GM19395 (cell line): ENCODE data around the gene LHPP.

Experiments
- ATAC-seq: cut with Tn5 transposase; IDR thresholded peaks from one replicate; pipeline ENCODE4 v1.9.1; 2021; ENCODE audit warnings: mild to moderate bottlenecking, moderate library complexity; ENCODE audit not compliant: unreplicated experiment

Gene LHPP

DNA sequence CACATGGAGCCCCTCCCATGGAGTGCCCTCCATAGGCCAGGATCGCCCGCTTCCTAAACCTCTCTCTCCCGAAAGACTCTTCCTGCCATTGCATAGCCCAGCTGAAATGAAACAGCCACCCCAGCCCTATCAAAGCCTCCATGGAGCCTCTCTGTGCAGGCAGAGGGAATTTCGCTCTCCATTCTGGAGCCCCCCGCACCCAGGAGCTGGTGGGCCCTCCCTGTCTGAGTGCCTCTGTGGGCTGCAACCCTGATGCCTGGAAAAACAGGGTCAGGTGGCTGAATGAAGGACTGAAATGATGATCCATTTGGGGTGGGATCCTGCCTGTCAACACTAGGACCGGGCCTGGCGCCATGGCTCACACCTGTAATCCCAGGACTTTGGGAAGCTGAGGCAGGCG lies 176.1 kb downstream of the LHPP start:
- no peak for ATAC-seq

DNA sequence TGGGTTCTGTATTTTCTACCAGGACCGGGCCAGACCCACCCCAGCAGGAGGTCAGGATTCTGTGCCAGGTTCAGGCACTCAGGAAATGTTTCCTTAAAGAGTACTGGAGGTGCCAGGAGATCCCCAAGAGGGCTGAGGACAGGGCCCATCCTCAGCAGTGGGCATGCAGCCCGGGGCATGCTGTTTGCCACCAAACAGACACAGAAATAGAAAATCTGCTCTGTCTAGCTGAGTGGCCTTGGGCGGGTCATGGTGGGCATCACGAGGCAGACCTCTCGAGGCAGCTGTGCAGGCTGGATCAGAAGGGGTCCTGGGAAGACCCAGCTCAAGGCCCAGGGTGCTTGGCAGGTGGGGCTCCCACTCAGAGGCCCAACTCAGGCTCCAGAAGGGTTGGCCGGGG lies 177.6 kb downstream of the LHPP start:
- ATAC-seq: no peak

DNA sequence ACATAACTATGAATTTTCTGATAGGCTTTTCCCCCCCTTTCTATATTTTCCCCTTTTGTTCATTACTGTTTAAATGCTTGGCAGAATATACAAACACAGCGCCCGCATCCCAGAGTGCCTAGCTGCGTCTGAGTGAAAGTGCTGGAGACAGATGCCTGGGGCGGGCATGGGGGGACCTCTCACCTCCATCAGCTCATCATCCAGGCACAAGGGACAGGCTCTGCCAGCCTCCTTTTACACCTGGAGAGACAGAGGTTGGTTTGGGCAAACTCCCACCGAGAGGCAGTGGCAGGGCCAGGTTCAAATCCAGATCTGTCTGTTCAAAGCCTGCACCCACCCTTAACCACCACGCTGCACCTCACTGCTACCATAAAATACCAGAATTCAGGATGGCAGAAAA lies 178.0 kb downstream of the LHPP start:
- ATAC-seq: no peak

DNA sequence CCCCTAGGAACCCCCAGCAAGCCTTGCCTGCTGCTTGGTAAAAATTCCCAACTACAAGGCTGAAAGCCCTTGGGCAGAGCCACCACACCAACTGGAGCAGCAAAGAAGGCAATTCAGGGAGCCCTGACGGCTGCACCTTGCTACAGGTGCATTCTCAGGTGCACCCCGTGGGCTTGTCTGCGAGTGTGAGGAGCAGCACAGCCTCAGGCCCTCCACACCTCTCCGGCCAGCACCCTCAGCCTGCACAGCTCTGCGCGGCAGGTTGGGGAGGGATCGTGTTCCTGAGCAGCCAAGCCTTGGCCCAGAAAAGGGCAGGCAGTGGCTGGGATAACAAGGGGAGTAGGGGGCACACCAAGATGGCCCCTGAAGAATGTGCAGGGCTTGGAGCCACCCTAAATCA lies 178.4 kb downstream of the LHPP start:
- no peak for ATAC-seq

DNA sequence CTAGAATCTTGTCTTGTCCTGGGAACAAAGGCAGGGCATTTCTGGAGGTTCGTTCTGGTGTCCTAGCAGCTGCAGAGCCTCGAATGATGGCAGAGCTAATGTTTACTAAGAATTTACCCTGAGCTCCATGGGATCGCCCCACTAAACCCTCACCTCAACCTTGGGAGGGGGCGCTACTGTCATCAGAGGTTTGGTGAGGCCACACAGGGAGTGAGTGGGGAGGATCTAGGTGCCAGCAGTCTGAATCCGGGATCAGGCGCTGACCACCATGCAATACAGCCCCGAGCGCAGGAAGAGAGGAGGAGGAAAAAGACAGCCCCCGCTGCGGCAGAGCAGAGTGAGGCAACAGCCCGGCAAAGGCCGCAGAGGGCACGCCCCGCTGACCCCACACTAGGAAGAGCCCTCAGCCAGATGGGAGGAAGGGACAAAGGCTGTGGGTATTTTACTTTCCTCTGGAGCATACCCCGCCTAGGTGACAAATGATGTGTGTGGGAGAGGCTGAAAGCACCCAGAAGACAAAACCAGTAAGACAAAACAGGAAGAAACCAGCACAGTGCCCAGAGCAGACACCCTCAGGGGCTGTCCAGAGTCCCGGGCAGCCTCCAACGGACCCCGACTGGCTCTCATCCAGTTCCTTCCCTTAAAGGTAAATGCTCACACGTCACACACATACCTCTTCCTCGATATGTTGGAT lies 179.1 kb downstream of the LHPP start:
- peak; percentile 57 for ATAC-seq

DNA sequence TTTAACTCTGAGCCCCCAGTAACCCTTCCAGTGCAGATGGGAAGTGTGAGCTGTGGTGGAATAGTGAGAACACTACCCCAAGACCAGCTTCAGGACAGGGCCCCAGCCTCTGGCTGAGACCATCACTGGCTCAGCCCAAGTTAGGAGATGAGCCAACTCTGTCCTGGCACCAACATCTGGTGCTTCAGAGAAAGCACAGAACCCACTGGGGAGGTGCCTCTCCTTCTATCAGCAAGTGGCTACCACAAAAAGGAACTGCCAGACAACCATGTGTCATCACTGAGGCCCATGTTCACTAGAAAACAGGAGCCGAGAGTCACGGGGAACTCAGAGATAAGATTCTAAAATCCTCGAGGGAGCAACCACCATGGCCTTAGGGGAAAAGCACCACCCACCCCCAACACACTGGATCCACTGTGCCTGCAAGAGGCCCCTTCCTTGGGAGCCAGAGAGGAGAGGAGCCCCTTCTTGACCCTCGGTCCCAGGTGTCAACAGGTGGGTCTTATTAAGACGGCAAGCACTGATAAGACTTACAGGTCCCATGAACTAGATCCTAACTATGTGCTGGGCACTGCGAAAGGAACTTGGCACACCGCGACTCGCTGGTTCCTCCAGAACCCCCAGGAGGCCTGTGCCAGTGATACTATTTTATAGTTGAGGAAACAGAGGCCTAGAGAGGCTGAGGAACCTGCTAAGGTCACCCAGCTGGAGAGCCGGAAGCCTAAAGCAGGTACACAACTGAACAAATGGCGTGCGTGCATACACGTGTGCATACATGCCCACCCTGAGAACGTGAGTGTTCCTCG lies 179.9 kb downstream of the LHPP start:
- ATAC-seq: peak; percentile 56

DNA sequence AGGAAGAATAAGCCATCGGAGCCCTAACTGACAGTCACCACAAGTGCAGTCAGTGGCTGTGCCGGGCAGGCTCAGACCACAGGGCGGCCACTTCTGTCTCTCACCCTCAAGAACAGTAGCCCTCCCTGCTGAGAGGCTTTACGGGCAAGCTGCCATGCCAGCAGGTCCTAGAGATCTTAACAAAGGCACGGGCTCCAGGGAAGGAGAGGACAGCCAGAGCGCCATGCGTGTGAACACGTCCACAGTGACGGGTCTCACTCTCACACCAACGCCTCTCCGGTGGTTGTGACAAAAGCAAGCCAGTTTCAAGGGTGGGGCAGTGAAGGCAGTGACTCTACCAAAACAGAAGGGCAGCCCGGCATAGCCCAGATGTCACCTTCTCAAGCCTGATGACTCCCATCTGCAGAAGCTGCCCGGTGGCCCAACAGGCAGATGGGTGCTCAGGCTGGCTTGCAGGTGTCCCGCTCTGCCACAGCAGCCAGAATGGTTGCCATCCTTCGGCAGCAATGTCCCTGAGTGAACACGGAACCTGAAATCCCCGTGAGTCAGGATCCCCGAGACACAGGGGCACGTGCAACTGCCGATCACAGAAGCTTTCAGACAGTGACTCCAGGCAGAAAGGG lies 180.6 kb downstream of the LHPP start:
- no peak for ATAC-seq

DNA sequence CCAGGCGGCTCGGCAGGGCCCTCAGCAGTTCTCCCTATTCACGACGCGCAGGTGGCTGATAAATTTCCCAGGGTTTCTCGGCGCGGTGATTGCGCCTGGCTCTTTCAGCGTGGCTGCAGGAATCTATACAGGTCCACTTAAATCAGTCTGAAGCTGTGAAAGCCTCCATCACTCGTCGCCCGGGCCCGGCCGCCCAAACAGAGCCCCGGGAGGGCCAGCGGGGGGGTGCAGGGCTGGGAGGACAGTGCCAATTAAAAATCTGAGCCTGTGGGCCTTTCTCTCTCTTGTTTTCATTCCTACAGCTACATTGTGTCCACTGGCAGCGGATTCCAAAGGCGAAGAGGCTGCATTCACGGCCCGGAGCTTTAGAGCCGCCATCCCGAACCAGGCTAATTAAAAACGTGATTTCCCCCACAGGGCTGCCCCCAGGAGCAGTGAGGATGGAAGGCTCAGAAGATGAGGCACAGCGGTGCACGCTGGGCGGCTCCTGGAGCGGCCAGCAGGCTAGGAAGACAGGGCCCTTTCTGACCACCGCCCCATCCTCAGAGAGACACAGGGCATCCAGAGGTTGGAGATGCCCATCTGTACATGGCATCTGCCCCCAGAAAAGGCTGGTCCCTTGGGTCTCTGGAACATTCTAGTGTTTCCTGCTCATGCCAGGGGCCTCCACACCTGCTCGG lies 181.8 kb downstream of the LHPP start:
- ATAC-seq: no peak

DNA sequence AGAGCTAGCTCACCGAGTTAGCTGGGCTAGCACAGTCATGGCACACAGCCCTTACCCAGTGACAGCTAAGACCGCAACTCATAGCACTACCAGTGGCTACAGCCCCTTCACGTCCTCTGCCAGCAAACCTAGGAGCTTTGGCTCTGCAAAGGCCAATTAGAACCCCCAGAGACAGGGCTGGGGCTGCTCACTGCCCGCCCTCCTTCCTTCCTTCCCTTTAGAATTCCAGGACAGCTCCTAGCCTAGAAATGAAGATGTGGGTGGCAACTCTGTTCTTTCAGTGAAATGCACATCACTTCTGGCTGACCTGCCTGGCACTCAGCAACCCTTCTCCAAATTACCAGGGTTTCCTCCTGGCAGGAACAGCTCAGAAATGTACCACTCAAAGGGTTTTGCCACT lies 182.6 kb downstream of the LHPP start:
- ATAC-seq: no peak

DNA sequence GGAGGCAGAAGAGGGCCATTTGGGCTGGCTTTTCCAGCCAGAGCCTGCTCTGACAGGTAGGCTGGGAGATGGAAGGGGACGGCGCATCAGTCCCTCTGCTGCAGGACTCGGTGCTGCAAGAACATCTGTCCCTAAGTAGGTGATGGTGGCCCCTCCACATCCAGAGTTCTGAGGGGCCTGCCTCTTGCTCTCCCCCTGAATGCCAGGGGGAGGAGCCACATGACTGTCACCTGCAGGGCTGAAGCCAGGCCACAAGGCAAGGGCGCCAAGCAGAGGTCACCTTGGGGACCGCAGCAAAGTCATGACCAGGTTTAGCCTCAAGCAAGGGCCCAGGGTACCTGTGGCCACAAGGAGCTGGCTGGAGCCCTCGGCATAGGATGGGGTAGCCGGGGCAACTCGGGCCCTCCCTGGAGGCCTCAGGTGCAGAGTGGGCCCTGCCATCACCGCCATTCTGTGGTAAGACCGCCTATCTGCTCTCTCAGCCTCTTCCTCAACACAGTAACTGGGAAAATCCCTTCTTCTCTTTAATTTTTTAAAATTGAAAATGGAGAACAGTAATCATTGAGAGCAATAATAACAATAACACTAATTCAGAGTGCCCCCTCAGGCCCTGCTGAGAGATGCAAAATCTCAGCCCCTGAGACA lies 183.3 kb downstream of the LHPP start:
- ATAC-seq: no peak

DNA sequence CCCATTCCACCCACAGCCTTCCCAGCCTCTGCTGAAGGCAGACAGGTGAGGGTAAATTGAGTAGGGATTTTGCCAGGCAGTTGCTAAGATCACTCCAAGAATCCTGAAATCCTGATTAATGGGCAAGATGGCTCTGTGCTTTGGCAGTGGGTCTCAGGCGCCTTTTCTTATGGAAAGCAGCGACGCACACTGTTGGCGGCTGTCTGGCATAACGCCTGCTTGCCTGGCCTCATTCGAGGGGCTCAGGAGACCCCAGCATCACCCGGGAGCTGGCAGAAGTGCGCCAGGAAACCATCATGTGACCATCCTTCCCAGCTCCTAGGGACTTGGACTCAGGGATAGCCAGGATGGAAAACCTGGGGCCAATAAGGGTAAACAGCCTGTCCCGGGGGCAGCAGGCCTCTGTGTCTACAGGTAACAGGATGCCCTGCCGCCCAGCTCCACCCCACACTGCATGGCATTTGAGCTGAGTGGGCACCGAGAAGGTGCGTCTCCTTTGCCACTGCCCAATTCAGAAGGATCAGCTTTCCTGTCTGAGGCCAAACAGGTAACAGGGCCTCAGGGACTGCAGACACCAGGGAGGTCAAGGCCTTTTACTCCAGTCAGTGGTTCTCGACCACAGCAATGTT lies 184.0 kb downstream of the LHPP start:
- no peak for ATAC-seq

DNA sequence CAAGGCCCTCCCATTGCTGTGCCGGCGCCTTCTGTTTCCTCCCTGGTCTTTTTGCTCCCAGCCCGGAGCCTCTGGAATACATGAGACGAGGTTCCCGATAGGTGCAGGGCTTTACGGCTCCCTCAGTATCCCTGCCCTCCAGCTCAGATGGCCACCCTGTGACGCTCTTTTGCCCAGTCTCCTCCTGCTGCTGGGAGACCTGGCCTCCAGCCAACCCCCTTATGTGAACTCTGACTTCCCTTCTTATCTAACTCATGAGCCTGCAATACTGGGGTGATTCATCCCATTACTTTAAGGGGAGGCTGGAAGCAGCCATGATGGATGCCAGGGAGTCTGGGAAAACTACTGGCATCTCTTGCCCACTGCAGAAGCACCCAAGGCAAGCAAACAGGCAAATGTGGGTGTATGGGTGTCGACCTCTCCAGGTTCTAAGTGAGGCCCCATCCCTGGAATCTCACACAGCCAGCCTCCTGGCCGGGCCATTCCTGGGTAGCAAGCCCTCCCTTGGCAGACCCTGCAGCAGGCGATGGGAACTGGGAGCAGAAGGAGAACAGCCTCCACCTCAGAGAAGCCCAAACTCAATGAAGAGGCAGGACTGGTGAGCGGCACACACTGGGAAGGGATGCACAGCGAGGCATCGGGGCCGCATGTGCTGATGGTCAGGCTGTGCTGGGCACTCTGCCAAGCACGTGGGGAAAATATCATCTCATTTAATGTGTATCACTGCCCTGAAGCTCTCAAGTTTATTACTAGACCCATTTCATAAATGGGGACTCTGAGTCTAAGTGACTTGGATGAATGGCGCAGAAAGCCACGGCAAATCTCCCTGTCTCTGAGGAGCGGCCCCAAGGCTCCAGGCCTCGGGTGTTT lies 185.1 kb downstream of the LHPP start:
- no peak for ATAC-seq

DNA sequence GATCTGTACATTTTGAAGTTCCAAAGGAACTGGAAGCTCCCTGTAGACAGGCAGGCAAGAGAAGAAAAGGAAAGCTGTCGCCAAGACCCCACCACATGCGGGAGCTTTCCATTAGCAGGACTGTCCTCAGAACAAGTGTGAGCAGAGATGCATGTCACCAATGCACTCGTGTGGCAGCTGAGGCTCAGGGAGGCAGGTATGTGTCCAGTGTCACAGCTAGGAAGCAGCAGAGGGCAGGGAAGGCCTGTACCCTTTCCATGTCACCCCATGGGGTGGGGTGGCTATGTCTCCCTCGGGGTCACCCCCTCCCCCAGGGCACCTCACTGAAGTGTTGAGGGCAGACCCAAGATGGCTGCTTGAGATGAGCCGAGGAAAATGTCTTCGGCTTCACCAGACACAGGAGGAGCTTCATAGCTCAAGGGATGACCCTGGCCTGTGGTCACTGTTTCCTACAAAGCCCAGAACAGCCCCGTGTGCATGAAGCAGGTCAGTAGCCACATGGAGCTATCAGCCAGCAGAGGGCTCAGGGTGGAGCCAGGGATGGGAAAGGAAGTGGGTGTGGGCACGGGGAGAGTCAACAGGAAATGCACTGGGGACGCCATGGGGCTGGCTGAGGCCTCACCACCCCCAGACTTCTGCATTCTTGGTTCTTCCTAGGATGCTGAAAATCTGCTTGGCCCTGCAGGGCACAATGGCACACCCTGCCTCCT lies 186.0 kb downstream of the LHPP start:
- peak; percentile 76 for ATAC-seq

DNA sequence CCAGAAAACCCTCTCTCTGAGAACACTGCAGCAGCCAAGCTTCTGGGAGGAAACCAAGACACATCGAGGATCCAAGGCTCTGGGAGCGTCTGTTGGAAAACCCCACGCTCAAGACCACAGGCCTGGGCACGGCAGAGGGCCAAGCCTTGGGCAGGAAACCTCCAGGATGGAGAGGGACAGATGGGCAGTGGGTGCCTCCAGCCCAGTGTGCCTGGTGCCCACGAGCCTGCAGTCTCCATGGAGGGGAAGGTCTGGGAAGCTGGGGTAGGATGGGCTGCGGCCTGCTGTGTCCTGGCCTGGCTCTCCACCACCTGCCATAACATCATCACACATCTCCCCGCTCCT lies 186.5 kb downstream of the LHPP start:
- no peak for ATAC-seq

DNA sequence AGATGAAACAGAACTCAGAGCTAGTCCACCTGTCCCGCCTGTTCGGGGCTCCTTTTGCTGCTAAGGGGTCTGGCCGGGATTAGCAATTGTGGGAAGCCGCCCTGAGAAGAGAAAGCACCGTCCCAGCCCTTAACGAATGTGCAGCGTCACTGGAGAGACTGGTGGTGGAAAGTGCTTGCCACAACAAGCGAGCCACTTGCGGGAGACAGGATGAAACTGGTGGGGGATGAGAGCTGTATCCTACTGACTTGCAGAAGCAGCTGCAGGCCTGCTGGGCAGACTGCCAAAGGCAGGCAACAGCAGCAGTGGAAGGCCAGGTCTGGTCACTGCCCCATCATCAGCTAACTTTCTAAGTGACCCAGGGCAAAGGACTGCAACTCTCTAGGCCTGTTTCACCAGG lies 187.1 kb downstream of the LHPP start:
- ATAC-seq: no peak

DNA sequence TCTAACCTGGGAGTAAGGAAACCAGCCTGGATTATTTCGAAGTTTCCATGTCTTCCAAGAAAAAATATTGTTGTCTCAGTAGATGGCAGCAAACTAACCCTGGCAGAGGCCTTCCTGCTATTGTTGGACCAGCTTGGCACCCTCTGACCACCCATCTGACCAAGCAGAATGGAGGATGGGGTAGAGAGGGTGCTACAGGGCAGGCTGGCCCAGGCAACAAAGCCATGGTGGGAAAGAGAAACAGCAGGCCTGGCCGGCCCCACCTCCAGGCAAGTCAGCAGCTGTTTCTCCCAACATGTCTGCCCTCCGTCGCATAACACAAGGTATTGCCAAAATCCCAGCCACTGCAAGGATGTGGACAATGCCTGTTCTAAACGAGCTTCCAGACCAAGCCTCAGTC lies 187.6 kb downstream of the LHPP start:
- ATAC-seq: no peak

DNA sequence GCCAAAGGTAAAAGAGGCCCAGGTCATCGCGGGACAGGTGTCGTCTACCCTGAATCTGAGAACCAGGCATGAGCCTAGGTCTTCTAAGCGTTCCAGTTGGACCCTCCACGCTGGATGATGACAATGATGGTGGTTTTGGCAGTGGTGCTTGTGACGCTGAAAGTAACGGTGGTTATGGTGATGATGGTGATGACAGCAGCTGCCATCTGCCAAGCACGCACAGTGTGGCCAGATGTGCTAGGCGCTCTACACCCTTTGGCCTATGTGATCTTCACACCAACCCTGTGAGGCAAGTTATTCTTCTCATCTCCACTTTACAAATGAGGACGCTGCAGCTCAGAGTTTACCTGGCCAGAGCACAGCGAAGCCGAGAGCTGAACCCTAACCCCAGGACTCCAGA lies 188.6 kb downstream of the LHPP start:
- ATAC-seq: no peak

DNA sequence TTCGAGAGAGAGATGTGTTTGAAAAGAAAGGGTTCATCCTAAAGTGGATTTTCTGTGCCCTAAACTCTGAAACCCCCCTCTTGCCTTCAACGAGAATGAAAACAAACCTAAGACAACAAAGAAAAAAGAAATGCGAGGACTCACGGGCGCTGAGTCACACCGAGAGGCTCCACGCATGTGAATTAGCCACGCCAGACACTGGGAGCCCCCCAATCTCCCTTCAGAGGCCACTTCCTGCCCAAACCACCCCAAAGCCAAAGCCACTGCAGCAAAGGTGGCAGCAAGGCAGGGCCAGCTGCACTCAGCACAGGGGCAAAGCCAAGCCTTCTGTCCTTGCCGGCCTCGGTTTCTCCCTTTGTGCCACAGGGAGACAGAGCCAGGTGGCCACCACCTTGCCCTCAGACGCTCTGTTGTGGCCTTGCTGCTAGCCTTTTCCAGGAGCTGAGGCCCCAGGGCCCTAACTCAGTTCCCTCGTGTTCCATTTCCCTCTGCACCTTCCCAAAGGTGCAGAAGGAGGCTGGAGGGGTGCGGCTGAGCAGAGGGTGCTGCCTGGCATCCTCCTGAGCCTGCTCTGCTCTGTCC lies 189.3 kb downstream of the LHPP start:
- no peak for ATAC-seq

DNA sequence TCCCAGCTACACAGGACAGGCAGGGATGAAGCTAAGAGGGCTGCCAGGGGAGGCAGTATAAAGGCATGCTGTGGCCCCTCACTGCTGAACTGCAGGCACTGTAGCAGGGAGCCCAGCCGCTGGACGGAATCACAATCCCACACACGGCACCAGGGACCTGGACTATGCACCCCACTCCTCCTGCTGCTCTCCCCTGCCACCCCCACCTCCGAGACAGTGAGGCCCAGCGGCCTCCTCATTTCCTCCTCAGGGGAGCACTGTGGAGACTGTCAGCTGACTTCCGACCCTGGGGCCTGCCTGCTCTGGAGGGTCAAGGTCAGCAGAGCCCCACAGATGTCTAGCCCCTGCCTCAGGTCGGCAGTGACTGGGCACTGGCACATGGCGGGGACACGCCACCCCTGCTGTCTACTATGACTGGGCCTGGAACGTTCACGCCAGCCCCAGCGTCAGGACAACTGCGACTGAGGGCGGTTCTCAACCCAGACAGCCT lies 189.8 kb downstream of the LHPP start:
- no peak for ATAC-seq
